ENCODE measurements around the gene MAML3.

MAML3 gene

DNA sequence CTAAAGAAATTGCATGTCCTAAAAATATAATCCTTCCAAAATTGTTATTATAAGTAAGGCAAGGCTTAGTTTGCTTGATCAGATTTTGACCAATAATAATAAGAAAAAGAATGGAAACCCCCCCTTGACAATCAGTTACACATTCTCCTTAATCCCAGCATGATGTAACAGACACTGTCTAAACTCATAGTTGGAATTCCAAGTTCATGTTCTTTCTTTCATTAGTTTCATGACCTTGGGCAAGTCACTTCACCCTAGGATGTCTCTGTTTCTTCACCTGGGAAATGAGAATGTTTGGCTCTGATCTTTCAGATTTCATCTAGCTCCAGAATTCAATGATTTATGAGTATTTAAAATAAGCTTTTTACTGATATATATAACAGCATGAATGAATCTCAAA lies 64.8 kb downstream of the MAML3 start:
- Histone ChIP-seq H3K9ac (ENCODE audit: low read length) (no peak overlapping the region), H3K9me3 (ENCODE audit: low read length) (no peaks in the 10 kb centered on the region), H3K27ac (ENCODE audit: low read depth, low read length, poor library complexity, severe bottlenecking) (no peak overlapping the region), H3K9me2 (ENCODE audit: low read depth, low read length) (no peaks in the 10 kb centered on the region), H2AFZ (ENCODE audit: low read length) (no peak overlapping the region), H3K4me2 (ENCODE audit: low read length) (no peak overlapping the region), H3K27me3 (ENCODE audit: insufficient read depth, low read length) (no peaks in the 10 kb centered on the region), H3F3A (ENCODE audit: insufficient read depth, low read length) (no peaks in the 10 kb centered on the region), H3K4me3 (ENCODE audit: low read depth, low read length, poor library complexity, severe bottlenecking) (no peak overlapping the region), H3K4me1 (ENCODE audit: insufficient read depth, low read length, severe bottlenecking) (no peaks in the 10 kb centered on the region), H3K36me3 (ENCODE audit: insufficient read depth, low read length) (no peaks in the 10 kb centered on the region), H3K79me2 (ENCODE audit: insufficient read depth, low read length) (no peaks in the 10 kb centered on the region), H4K20me1 (ENCODE audit: insufficient read depth, low read length) (no peaks in the 10 kb centered on the region)
- TF ChIP-seq EZH2 (IDR thresholded peaks at IDR 0.05; ENCODE audit: borderline replicate concordance, low read length) = no peak
- no peak for TF ChIP-seq CTCF (IDR thresholded peaks at IDR 0.05; ENCODE audit: low read length)

DNA sequence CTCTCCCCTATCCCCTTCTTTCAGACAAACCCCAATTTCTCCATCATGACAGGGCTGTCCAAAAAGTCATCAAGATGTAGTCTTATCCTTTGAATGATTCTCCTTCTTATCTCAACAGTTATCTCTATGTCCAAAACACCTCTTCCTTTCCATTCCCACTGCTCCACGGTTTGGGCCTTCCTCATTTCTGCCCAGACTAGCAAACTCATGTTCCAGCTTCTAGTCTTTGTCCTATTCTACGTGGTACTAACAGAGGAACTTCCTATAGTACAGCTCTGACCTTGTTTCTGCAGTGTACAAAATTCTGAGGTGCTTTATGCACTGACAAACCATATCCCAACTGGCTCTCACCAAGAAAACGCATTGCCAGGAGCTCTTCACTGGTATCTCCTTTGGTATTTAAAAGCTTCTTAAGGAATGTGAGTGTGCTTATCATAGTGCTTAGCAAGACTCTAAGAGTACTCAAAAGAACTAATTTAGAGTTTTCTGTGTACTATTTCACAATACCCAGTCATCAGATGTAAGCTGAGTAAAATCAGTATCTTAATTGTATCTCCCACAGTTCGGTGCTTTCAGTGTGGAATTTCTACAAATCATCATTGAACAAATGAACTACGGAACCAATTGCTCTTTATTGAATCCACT lies 65.5 kb downstream of the MAML3 start:
- H2AFZ ChIP-seq (ENCODE audit: low read length) = no peak overlapping the region
- H3K79me2 ChIP-seq (ENCODE audit: insufficient read depth, low read length) = no peaks in the 10 kb centered on the region
- H3K27ac ChIP-seq (ENCODE audit: low read depth, low read length, poor library complexity, severe bottlenecking) = no peak overlapping the region
- TF ChIP-seq CTCF (IDR thresholded peaks at IDR 0.05; ENCODE audit: low read length) (no peak), EZH2 (IDR thresholded peaks at IDR 0.05; ENCODE audit: borderline replicate concordance, low read length) (no peak)
- H3K9me3 ChIP-seq (ENCODE audit: low read length) = no peaks in the 10 kb centered on the region
- H3K9me2 ChIP-seq (ENCODE audit: low read depth, low read length) = no peaks in the 10 kb centered on the region
- H3K27me3 ChIP-seq (ENCODE audit: insufficient read depth, low read length) = no peaks in the 10 kb centered on the region
- no peaks in the 10 kb centered on the region for H3K36me3 ChIP-seq (ENCODE audit: insufficient read depth, low read length)
- no peak overlapping the region for H3K4me2 ChIP-seq (ENCODE audit: low read length)
- H4K20me1 ChIP-seq (ENCODE audit: insufficient read depth, low read length) = no peaks in the 10 kb centered on the region
- no peak overlapping the region for H3K4me3 ChIP-seq (ENCODE audit: low read depth, low read length, poor library complexity, severe bottlenecking)
- no peaks in the 10 kb centered on the region for H3K4me1 ChIP-seq (ENCODE audit: insufficient read depth, low read length, severe bottlenecking)
- H3K9ac ChIP-seq (ENCODE audit: low read length) = no peak overlapping the region
- no peaks in the 10 kb centered on the region for H3F3A ChIP-seq (ENCODE audit: insufficient read depth, low read length)

GRCh38 chr4:140085881-140086280 lies 68.1 kb downstream of the MAML3 start:
- Histone ChIP-seq H3K27ac (ENCODE audit: low read depth, low read length, poor library complexity, severe bottlenecking) (no peak overlapping the region), H3K79me2 (ENCODE audit: insufficient read depth, low read length) (no peaks in the 10 kb centered on the region)

More at GRCh38 chr4:140085881-140086280, 68.1 kb downstream of the MAML3 start:
- Histone ChIP-seq H3K4me3 (ENCODE audit: low read depth, low read length, poor library complexity, severe bottlenecking) (no peak overlapping the region), H2AFZ (ENCODE audit: low read length) (no peak overlapping the region), H3K4me2 (ENCODE audit: low read length) (no peak overlapping the region), H3K27me3 (ENCODE audit: insufficient read depth, low read length) (no peaks in the 10 kb centered on the region), H3K9ac (ENCODE audit: low read length) (no peak overlapping the region), H3K4me1 (ENCODE audit: insufficient read depth, low read length, severe bottlenecking) (no peaks in the 10 kb centered on the region), H3K9me2 (ENCODE audit: low read depth, low read length) (no peaks in the 10 kb centered on the region), H3F3A (ENCODE audit: insufficient read depth, low read length) (no peaks in the 10 kb centered on the region), H3K9me3 (ENCODE audit: low read length) (no peaks in the 10 kb centered on the region), H3K36me3 (ENCODE audit: insufficient read depth, low read length) (no peaks in the 10 kb centered on the region), H4K20me1 (ENCODE audit: insufficient read depth, low read length) (no peaks in the 10 kb centered on the region)
- TF ChIP-seq CTCF (IDR thresholded peaks at IDR 0.05; ENCODE audit: low read length) = no peak
- no peak for TF ChIP-seq EZH2 (IDR thresholded peaks at IDR 0.05; ENCODE audit: borderline replicate concordance, low read length)
